Inferior parietal cortex (tissue), 1 donor: ENCODE results near the gene LPCAT1.
"Not testable (repeated sequence)": the region's sequence is repeated elsewhere in the genome, so short reads cannot be mapped to it uniquely, and the experiment has no call there.

ENCODE experiments used
- DNase-seq: peaks from one replicate; pipeline ENCODE4 v3.0.0-alpha.2; 2016; ENCODE audit errors: extremely low spot score

LPCAT1 gene

DNA sequence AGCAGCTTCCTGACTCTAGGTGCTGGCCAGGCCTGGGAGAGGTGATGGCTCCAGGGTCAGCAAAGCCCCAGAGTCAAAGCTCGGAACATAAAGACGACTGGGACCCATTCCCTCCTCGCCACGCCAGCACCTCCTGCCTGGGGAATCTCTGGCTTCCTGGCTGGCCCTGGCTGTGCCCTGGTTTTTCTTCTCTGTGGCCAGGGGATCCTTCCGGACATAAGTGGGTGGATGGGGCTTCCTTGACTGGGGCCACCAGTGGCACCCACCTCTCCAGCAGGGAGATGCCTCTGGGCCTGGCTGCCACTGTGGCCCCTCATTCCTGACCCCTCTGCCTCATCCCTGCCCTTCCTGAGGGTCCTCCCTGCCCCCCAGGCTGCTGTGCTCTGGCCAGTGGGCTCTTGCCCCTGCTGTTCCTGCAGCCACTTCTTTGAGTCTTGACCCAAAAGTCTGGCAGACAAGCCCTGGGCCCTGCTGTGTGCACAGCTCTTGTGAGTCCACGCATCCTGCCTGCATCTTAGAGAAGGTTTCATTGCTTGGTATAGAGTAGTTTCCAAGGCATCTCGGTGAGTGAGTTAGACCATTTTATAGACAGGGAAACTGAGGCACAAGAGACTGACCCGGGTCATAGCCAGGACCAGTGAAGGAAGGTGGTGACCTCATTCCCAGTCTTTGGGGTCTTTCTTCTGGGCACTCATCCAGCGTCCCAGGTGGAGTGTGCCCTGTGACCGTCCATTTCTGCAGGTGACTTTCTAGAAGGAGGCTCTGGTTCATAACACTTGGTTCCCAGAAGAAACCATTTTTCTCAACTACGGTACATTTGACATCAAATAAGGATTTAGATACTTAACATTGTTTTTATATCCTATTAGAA lies 17.3 kb upstream of the LPCAT1 start:
- DNase-seq = no peak

DNA sequence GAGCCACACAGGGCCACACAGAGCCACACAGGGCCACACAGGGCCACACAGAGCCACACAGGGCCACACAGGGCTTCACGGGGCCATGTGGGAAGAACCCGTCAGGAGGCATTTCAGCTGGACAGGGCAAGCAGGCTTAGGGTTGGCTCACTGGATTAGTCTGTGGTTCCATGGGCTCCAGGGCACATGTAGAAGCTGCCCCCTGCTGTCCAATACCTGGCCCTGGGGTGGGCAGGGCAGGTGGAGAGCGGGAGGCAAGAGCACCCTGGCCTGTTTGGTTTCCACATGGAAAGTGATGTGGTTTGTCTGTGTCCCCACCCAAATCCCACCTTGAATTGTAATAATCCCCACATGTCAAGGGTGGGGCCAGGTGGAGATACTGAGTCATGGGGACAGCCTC lies 16.4 kb upstream of the LPCAT1 start:
- no peak for DNase-seq

DNA sequence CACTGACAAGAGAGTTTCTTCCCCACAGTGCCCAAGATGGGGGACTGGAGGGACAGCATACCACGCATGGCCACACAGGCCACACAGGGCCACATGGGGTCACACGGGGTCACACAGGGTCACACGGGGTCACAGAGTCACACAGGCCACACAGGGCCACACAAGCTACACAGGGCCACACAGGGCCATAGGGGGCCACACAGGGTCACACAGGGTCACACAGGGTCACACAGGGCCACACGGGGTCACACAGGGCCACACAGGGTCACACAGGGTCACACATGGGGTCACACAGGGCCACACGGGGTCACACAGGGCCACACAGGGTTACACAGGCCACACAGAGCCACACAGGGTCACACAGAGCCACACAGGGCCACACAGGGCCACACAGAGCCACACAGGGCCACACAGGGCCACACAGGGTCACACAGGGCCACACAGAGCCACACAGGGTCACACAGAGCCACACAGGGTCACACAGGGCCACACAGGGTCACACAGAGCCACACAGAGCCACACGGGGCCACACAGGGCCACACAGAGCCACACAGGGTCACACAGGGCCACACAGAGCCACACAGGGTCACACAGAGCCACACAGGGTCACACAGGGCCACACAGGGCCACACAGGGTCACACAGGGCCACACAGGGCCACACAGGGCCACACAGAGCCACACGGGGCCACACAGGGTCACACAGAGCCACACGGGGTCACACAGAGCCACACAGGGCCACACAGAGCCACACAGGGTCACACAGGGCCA lies 15.8 kb upstream of the LPCAT1 start:
- not testable (repeated sequence) for DNase-seq

GRCh38 chr5:1538741-1539392 lies 15.1 kb upstream of the LPCAT1 start:
- no peak for DNase-seq

GRCh38 chr5:1538276-1538675 lies 14.5 kb upstream of the LPCAT1 start:
- DNase-seq = no peak

DNA sequence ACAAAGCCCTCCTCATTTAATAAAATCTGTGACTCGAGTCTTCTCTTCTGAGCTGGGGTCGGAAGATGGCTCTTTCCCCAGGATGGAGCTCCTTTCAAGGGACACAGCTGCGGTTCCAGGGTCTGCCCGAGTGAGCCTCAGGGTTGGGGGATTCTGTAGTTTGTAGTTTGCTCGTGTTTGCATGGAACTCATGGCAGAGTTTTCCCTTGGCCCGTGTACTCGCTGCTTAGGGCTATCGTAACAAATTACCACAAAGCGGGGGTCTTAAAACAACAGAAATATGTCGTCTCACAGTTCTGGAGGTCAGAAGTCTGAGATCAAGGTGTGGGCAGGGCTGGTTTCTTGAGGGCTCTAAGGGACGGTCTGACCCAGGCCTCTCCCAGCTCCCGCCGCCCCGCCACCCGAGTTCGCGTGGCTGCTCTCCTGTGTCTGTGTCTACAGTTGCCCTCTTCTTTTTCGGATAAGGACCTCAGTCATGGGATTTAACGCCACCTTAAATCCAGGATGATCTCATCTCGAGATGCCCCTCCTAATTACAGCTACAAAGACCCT lies 13.9 kb upstream of the LPCAT1 start:
- DNase-seq = no peak

GRCh38 chr5:1536871-1537602 lies 13.3 kb upstream of the LPCAT1 start:
- no peak for DNase-seq

GRCh38 chr5:1536322-1536845 lies 12.6 kb upstream of the LPCAT1 start:
- no peak for DNase-seq

GRCh38 chr5:1535646-1536045 lies 11.9 kb upstream of the LPCAT1 start:
- DNase-seq = no peak

DNA sequence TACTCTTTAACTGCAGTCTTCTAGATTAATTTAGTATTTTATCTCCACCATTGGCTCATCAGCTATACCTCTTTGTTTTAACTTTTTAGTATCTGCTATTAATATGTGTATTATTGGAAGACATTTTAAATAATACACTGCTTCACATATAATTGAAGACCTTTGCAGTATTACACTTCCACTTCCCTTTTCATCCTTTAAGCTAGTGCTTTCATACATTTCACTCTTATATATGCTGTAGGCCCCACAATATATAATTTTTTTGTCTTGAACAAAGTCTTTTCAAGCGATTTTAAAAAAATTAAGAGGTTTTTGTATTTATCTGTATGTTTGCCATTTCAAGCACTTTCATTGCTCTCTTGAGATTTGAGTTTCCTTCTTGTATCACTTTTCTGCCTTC lies 8.6 kb upstream of the LPCAT1 start:
- DNase-seq = no peak

DNA sequence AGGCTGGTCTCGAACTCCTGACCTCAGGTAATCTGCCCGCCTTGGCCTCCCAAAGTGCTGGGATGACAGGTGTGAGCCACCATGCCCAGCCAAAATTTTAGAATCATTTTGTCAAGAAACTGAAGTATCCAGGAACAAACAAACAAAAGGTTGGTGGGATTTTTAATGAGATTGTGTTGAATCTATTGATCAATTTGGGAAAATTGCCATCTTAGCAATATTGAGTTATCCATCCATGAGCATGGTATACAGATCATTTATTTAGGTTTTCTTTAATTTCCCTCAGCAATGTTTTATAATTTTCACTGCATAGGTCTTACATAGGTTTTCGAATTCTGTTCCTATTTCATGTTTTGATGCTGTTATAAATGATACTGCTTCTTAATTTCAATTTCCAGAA lies 5.7 kb upstream of the LPCAT1 start:
- DNase-seq = no peak

GRCh38 chr5:1527533-1528205 lies 3.9 kb upstream of the LPCAT1 start:
- no peak for DNase-seq

DNA sequence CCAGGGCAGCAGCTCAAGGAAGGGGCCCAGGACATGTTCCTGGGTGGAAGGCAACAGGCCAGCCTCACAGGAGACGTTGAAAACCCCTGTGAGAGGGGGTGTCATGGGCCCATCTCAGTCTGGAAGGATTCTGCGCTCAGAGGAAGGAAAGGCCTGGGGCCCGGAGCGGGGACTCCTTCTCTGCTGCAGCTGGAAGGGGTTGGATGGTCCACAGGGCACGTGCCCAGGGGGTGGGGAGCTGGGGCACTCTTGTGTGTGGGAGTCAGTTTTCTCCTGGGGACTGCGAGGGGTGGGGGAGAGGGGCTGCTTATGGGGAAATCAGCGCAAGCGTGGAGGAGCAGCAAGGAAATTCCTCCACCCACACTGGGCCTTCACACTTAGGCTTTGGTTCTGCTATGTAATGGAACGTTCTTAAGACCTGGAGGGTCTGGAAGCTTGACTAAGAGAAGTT lies 2.9 kb upstream of the LPCAT1 start:
- DNase-seq = no peak

DNA sequence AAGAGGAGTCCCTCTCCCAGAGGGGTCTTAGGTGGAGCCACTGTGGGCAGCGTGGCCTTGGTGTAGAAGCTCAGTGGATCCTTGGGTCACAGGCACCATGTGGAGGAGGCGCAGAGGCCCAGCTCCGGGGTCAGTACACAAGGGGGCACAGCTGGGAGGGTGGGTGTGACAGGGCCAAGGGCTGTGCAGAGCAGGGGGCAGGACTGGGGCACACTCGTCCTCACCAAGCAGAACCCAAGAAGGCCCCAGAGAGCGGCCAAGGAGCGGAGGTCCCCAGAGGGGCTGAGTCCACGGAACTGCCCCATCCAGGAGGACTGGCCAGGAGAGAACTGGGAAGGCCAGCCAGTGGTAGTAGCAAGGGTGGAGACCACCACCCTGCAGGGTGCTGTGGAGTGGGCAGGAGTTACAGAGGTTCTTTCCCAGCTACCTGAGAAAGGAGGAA lies 2.5 kb upstream of the LPCAT1 start:
- DNase-seq = no peak

- DNase-seq = no peak
Measured at GRCh38 chr5:1525624-1526189, 1.9 kb upstream of the LPCAT1 start.

DNA sequence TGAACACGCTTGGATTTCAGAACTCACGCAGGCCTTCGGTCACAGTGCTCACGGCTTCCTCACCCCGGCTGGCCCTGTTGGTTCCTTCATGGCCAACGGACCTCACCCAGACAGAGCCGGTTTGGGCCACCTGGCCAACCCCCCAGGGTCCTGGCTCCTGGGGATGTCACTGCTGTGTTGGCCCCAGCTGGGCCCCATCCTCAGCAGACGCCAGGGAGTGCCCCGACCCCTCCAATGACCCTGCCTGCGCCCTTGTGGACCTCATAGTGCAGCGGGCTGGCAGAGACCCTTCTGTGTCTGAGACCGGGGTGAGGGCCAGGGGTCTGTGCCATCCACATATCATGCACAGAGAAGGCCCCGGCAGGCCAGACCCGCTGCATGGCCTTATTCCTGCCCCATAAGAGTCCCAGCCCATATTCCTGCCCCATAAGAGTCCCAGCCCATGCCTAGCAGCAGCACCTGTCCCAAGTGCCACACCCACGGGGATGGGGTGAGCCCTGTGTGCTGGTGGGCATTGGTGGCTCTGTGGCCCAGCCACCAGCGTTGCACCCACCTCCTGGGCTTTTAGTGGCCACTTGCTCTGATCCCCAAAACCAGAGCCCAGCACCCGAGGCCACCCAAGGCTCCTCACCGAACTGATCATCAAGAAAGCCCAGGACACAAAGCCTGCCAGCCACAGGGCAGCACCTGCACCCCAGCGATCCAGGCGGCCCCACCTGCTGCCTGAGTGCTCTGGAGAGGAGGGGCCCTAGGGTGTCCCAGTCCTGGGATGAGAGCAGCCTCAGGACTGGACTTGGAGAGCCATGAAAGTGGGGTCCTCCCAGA lies 1.3 kb upstream of the LPCAT1 start:
- DNase-seq = no peak

DNA sequence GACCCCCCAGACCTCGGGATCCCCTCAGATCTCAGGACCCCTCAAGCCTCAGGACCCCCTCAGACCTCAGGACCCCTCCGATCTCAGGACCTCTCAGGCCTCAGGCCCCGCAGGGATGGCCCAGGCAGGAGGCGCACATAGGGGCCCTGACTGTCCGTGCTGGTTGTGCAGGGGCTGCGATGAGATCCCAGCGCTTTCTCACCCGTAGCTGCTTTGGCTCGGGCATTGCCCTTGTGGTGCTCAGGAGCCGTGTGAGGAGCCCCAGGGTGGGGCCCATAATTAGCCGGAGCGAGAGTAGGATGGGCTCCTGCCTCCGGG lies 680 bp upstream of the LPCAT1 start:
- DNase-seq = no peak

DNA sequence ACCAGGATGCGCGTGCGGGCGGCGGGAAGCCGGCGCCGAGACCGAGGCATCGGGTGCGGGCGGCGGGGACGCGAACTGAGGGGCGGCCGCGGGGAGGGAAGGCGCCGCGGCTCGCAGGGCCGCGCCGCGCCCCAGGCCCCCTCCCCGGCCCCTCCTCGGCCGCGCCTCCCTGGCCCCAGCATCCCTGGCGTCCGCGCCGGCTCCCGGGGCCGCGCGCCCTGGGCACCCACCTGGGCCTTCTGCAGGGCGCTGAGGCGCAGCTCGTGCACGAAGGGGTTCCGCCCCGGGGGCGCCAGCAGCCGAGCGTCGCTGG lies 324 bp downstream of the LPCAT1 start:
- DNase-seq = no peak

- no peak for DNase-seq
Measured at GRCh38 chr5:1522601-1523479, 920 bp downstream of the LPCAT1 start.
